HEK293 (cell line): ENCODE data around the gene ADGRD1.

Source experiments
- CTCF ChIA-PET: fragments of 350-600 bp; formaldehyde crosslinking; extraction: SDS; loops from one replicate; lab custom pipeline; 2021; ENCODE audit warnings: antibody characterized with exemption; lab: Yijun Ruan, JAX
- POLR2A ChIA-PET: fragments of 300-600 bp; formaldehyde crosslinking; extraction: SDS; loops from one replicate; lab custom pipeline; 2020; ENCODE audit warnings: antibody characterized with exemption, inconsistent platforms; lab: Yijun Ruan, JAX
- H3K27ac ChIP-seq: fragments of 200-500 bp; sonication (Bioruptor generic); 2 replicates; pipeline ENCODE4 v1.5.1; 2014; ENCODE audit warnings: low read depth, low read length, control low read depth, inconsistent platforms; ENCODE audit errors: extremely low read depth
- H3K36me3 ChIP-seq, 2 experiments: fragments of 200-500 bp in 1 of 2; sonication (Bioruptor generic) in 1 of 2; 1 replicate in 1 of 2; 2 replicates in 1 of 2; pipeline ENCODE4 v1.5.1; 2014 to 2017; ENCODE audit warnings: inconsistent platforms in 2 of 2, low read length in 2 of 2; ENCODE audit not compliant: control insufficient read depth in 2 of 2, insufficient read depth in 1 of 2
- H3K4me1 ChIP-seq: fragments of 200-500 bp; sonication (Bioruptor generic); 2 replicates; pipeline ENCODE4 v1.5.1; 2014; ENCODE audit warnings: mild to moderate bottlenecking, low read length, inconsistent platforms; ENCODE audit not compliant: control insufficient read depth, insufficient read depth
- H3K4me3 ChIP-seq: 2 replicates; pipeline ENCODE4 v1.5.1; 2011; ENCODE audit warnings: low read depth, mild to moderate bottlenecking, control low read depth, low read length, moderate library complexity
- H3K9me3 ChIP-seq: fragments of 200-500 bp; sonication (Bioruptor generic); 2 replicates; pipeline ENCODE4 v1.5.1; 2014; ENCODE audit warnings: low read depth, low read length, inconsistent platforms; ENCODE audit not compliant: control insufficient read depth, insufficient read depth
- EGR2 ChIP-seq: fragments of 450-650 bp; formaldehyde crosslinking; IDR thresholded peaks from 2 replicates; pipeline ENCODE4 v1.5.1; 2016; ENCODE audit warnings: low read depth, missing biosample characterization, missing genetic modification characterization
- GLI2 ChIP-seq: fragments of 450-650 bp; formaldehyde crosslinking; IDR thresholded peaks from 2 replicates; pipeline ENCODE4; 2017; ENCODE audit warnings: missing biosample characterization, missing genetic modification characterization, low read depth, borderline replicate concordance
- PRDM1 ChIP-seq: fragments of 450-650 bp; formaldehyde crosslinking; IDR thresholded peaks from 2 replicates; pipeline ENCODE4; 2016; ENCODE audit warnings: missing biosample characterization, missing genetic modification characterization
- SALL2 ChIP-seq: fragments of 450-650 bp; formaldehyde crosslinking; IDR thresholded peaks from 2 replicates; pipeline ENCODE4 v1.5.0; 2017; ENCODE audit warnings: missing biosample characterization, mild to moderate bottlenecking, missing genetic modification characterization, borderline replicate concordance
- ZBTB6 ChIP-seq: fragments of 450-650 bp; formaldehyde crosslinking; IDR thresholded peaks from 2 replicates; pipeline ENCODE4 v1.5.1; 2017; ENCODE audit warnings: missing biosample characterization, missing genetic modification characterization
- ZFHX2 ChIP-seq: fragments of 450-650 bp; formaldehyde crosslinking; conservative IDR thresholded peaks from 2 replicates; pipeline ENCODE4 v1.5.1; 2016; ENCODE audit warnings: missing biosample characterization, missing genetic modification characterization
- ZNF266 ChIP-seq: fragments of 450-650 bp; formaldehyde crosslinking; IDR thresholded peaks from 2 replicates; pipeline ENCODE4 v1.5.1; 2016; ENCODE audit warnings: missing biosample characterization, missing genetic modification characterization, low read depth
- ZNF433 ChIP-seq: fragments of 450-650 bp; formaldehyde crosslinking; IDR thresholded peaks from 2 replicates; pipeline ENCODE4 v1.5.1; 2016; ENCODE audit warnings: missing biosample characterization, missing genetic modification characterization, low read depth
- ZNF514 ChIP-seq: fragments of 450-650 bp; formaldehyde crosslinking; IDR thresholded peaks from 2 replicates; pipeline ENCODE4 v1.5.1; 2016; ENCODE audit warnings: missing biosample characterization, missing genetic modification characterization
- ZNF518A ChIP-seq: fragments of 450-650 bp; formaldehyde crosslinking; conservative IDR thresholded peaks from 2 replicates; pipeline ENCODE4 v1.5.1; 2016; ENCODE audit warnings: low read depth, missing biosample characterization, missing genetic modification characterization
- ZNF529 ChIP-seq: fragments of 450-650 bp; formaldehyde crosslinking; IDR thresholded peaks from 2 replicates; pipeline ENCODE4 v1.5.1; 2017; ENCODE audit warnings: missing genetic modification characterization, missing biosample characterization; ENCODE audit not compliant: insufficient replicate concordance
- ZNF624 ChIP-seq: fragments of 450-650 bp; formaldehyde crosslinking; IDR thresholded peaks from 2 replicates; pipeline ENCODE4 v1.5.1; 2017; ENCODE audit warnings: missing biosample characterization, missing genetic modification characterization
- ZSCAN5A ChIP-seq: fragments of 450-650 bp; formaldehyde crosslinking; IDR thresholded peaks from 2 replicates; pipeline ENCODE4 v1.5.1; 2016; ENCODE audit warnings: missing biosample characterization, missing genetic modification characterization

Gene ADGRD1

GRCh38 chr12:131084341-131085011, 130.8 kb downstream of the ADGRD1 start:
- no peak for TF ChIP-seq ZSCAN5A
- TF ChIP-seq ZNF624 (tag by site-specific recombination) = no peak
- TF ChIP-seq PRDM1 = no peak
- no peak for TF ChIP-seq ZNF514 (tag by site-specific recombination)
- TF ChIP-seq GLI2 (tag by site-specific recombination) = no peak
- TF ChIP-seq ZNF266 (tag by site-specific recombination) = no peak
- TF ChIP-seq ZBTB6 (tag by site-specific recombination) = no peak
- TF ChIP-seq ZNF518A (tag by site-specific recombination) = no peak
- TF ChIP-seq SALL2 (tag by site-specific recombination) = no peak
- TF ChIP-seq ZFHX2 (tag by site-specific recombination) = no peak
- Histone ChIP-seq H3K9me3 (no peaks in the 10 kb centered on the region), H3K4me3 (no peak overlapping the region), H3K27ac (no peak overlapping the region), H3K36me3 (no peaks in the 10 kb centered on the region), H3K4me1 (no peaks in the 10 kb centered on the region)
- CTCF ChIA-PET = no interaction called here
- POLR2A ChIA-PET = no interaction called here

GRCh38 chr12:131085125-131085815, 131.6 kb downstream of the ADGRD1 start:
- Histone ChIP-seq H3K27ac (no peak overlapping the region), H3K4me1 (no peaks in the 10 kb centered on the region), H3K36me3 (no peaks in the 10 kb centered on the region), H3K9me3 (no peaks in the 10 kb centered on the region), H3K4me3 (no peak overlapping the region)
- TF ChIP-seq EGR2 (tag by site-specific recombination) = peak; percentile 58
- no peak for TF ChIP-seq ZNF433
- TF ChIP-seq ZFHX2 (tag by site-specific recombination) = peak; percentile 41
- TF ChIP-seq ZNF529 (tag by site-specific recombination) = no peak
- POLR2A ChIA-PET = no interaction called here
- CTCF ChIA-PET = no interaction called here
